Right lobe of liver (tissue), 6 donors: ENCODE results near the gene NPSR1. TPM values are rescaled to one million over a fixed set of nuclear protein-coding genes. Genes with fewer than 3 reads are reported as not detected.

Experiments
- ATAC-seq, 4 donors: fragments of 200-7000 bp; cut with Tn5 transposase; one replicate each; pipeline ENCODE4 v1.9.1; 2020; ENCODE audit warnings: mild to moderate bottlenecking in 4 of 4, moderate library complexity in 4 of 4
- DNase-seq, 3 donors: peaks; one replicate each; pipeline ENCODE4 v3.0.0-alpha.2; 2020
- H3K27ac ChIP-seq, 3 donors: fragments of 200-600 bp; one replicate each; pipeline ENCODE4 v1.8.0; 2022
- H3K27me3 ChIP-seq, 2 donors: fragments of 200-600 bp; one replicate each; pipeline ENCODE4 v1.8.0; 2022
- H3K36me3 ChIP-seq, 4 donors: fragments of 200-600 bp; sonication (generic) in 1 of 4; one replicate each; pipeline versions ENCODE4 v1.5.1 to v1.8.0; 2017 to 2022; ENCODE audit warnings: control low read depth in 1 of 4
- H3K4me1 ChIP-seq, 4 donors: fragments of 200-600 bp; sonication (generic) in 1 of 4; one replicate each; pipeline versions ENCODE4 v1.5.1 to v1.8.0; 2017 to 2022; ENCODE audit warnings: control low read depth in 1 of 4
- H3K4me3 ChIP-seq, 3 donors: fragments of 200-600 bp; one replicate each; pipeline ENCODE4 v1.8.0; 2022
- H3K9me3 ChIP-seq, 4 donors: fragments of 200-600 bp; sonication (generic) in 1 of 4; one replicate each; pipeline versions ENCODE4 v1.5.1 to v1.8.0; 2017 to 2022; ENCODE audit warnings: control low read depth in 1 of 4
- POLR2A ChIP-seq: fragments of 450-650 bp; IDR thresholded peaks from one replicate; pipeline ENCODE4 v1.6.1; 2017; ENCODE audit warnings: antibody characterized with exemption, mild to moderate bottlenecking
- WGBS: methylation state at CpG from one replicate; pipeline ENCODE4 v1.1.6; 2018; ENCODE audit warnings: low coverage, low lambda C conversion rate; ENCODE audit not compliant: insufficient coverage; ENCODE audit errors: missing lambda C conversion rate; 5-methylcytosine and 5-hydroxymethylcytosine counted together
- intact Hi-C, 2 donors: fragments of 100-400 bp; cut with DNase I; formaldehyde crosslinking; loops; one replicate each; pipeline versions ENCODE4 v1.11.2 to v1.14.1; 2022
- total RNA-seq, 6 experiments: library from RNA; depleted of rRNA in 2 of 6; stranded (reverse); fragments of >200 nt in 2 of 6; fragmentation: NEBNext Ultra II Directional in 3 of 6; extraction: Animal tissue kit (Norgen Biotek cat#: 25700) in 3 of 6; gene quantifications; one replicate each; pipeline versions ENCODE4 v1.1.0 to v1.2.4, GENCODE V29; 2016 to 2023
- TF ChIP-seq, protein P1 (sequence below), 4 donors: fragments of 200-600 bp in 3 of 4; fragments of 450-650 bp in 1 of 4; IDR thresholded peaks; one replicate each; pipeline versions ENCODE4 v1.5.1 to v1.8.0; 2016 to 2022; ENCODE audit warnings: antibody characterized with exemption in 4 of 4, mild to moderate bottlenecking in 2 of 4
- donor health status: DM: no; HTN: yes; CAD: no.
- donor health status: DM: no; HTN: no; CAD: no.
- donor health status: DM: no; HTN: no; CAD: no.
- donor health status: DM: no; HTN: yes; CAD: no.
- donor health status: DM: no; HTN: yes; CAD: no.

NPSR1 gene
- total RNA-seq, 6 experiments from 2014 or later = not detected

- no peaks in the 10 kb centered on the region for H3K27me3 ChIP-seq
- H3K27ac ChIP-seq = no peak overlapping the region
- H3K36me3 ChIP-seq = no peaks in the 10 kb centered on the region
- no peaks in the 10 kb centered on the region for H3K4me1 ChIP-seq
- intact Hi-C loops = no loop called here
- DNase-seq (no peak), ATAC-seq (no peak)
- no peaks in the 10 kb centered on the region for H3K9me3 ChIP-seq
- WGBS = 88% methylated on average over 1 of the region's 1 CpG
- H3K4me3 ChIP-seq = no peak overlapping the region
- TF ChIP-seq, protein P1, sequence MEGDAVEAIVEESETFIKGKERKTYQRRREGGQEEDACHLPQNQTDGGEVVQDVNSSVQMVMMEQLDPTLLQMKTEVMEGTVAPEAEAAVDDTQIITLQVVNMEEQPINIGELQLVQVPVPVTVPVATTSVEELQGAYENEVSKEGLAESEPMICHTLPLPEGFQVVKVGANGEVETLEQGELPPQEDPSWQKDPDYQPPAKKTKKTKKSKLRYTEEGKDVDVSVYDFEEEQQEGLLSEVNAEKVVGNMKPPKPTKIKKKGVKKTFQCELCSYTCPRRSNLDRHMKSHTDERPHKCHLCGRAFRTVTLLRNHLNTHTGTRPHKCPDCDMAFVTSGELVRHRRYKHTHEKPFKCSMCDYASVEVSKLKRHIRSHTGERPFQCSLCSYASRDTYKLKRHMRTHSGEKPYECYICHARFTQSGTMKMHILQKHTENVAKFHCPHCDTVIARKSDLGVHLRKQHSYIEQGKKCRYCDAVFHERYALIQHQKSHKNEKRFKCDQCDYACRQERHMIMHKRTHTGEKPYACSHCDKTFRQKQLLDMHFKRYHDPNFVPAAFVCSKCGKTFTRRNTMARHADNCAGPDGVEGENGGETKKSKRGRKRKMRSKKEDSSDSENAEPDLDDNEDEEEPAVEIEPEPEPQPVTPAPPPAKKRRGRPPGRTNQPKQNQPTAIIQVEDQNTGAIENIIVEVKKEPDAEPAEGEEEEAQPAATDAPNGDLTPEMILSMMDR (IDR thresholded peaks at IDR 0.05) = no peak
- TF ChIP-seq POLR2A = no peak
Measured at GRCh38 chr7:34848670-34849069, 190.7 kb downstream of the NPSR1 start.

DNA sequence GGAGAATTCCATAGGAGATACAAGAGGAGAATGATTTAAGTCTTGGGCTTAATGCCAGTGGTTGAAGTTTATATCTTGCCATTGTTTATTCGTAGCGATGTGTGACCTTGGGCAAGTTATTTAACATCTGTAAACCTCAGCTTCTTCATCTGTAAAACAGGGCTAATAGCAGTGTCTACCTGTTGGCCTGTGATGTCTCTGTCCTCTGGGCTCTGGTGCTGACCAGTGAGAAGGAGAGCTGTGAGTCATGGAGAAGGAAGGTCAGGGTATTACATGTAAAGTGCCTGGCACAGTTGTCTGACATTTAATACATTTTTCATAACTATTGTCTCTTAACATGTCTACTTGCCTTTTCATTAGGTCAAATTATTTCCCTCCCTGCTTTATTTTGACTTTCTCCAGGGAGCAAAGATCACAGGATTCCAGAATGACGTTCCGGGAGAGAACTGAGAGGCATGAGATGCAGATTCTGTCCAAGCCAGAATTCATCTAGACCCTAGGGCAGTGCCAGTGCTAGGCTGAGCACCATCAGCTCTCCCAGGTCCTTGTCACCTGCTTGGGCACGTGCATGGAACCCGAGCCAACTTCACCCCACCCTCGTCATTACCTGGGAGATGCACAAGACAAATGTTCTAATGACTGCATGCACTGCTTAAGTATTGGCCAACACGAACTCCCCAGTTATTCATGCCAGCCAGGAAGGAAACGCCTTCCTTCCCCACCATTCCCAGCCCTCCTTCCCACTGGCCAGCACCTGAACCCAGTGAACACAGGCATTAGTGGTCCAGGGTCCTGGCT, 191.3 kb downstream of the NPSR1 start:
- ATAC-seq (no peak), DNase-seq (no peak)
- TF ChIP-seq, protein P1 (IDR thresholded peaks at IDR 0.05) = no peak
- TF ChIP-seq POLR2A = no peak
- Histone ChIP-seq H3K9me3 (no peaks in the 10 kb centered on the region), H3K4me3 (no peak overlapping the region), H3K36me3 (no peaks in the 10 kb centered on the region), H3K4me1 (no peaks in the 10 kb centered on the region), H3K27ac (no peak overlapping the region), H3K27me3 (no peaks in the 10 kb centered on the region)
- intact Hi-C loops = no loop called here
- WGBS = 56% methylated on average over 9 of the region's 9 CpGs

- no peak for TF ChIP-seq POLR2A
- TF ChIP-seq, protein P1 (IDR thresholded peaks at IDR 0.05) = no peak
- H3K36me3 ChIP-seq = no peaks in the 10 kb centered on the region
- intact Hi-C loops = no loop called here
- DNase-seq = no peak
- WGBS = 83% methylated on average over 1 of the region's 1 CpG
- H3K27ac ChIP-seq = no peak overlapping the region
- no peaks in the 10 kb centered on the region for H3K4me1 ChIP-seq
- ATAC-seq = no peak
- no peak overlapping the region for H3K4me3 ChIP-seq
- H3K27me3 ChIP-seq = no peaks in the 10 kb centered on the region
- H3K9me3 ChIP-seq = no peaks in the 10 kb centered on the region
Measured at GRCh38 chr7:34849986-34850385, 192.0 kb downstream of the NPSR1 start.

DNA sequence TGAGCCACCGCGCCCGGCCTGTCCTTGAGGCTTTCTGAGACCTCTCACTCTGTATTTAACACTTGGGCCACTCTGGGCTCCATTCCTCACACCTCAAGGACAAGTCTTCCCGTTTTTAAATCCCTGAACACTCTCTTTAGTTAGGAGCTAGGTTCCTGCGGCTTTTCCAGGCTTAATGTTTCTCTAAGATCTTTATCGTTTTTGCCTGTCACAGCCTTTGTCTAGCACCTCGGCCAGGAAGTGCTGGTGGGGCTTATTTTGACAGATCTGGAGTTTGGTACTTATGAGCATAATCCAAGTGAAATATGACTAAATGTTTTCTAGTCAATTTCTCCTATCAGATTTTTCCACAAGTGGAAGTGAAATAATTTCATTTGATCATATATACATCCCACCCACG, 192.7 kb downstream of the NPSR1 start:
- ATAC-seq (no peak), DNase-seq (no peak)
- 26% methylated on average over 5 of the region's 8 CpGs for WGBS
- intact Hi-C loops = no loop called here
- H3K9me3 ChIP-seq = no peaks in the 10 kb centered on the region
- TF ChIP-seq, protein P1 (IDR thresholded peaks at IDR 0.05) = no peak
- no peak for TF ChIP-seq POLR2A
- H3K4me1 ChIP-seq = no peaks in the 10 kb centered on the region
- no peaks in the 10 kb centered on the region for H3K36me3 ChIP-seq
- H3K27ac ChIP-seq = no peak overlapping the region
- H3K27me3 ChIP-seq = no peaks in the 10 kb centered on the region
- no peak overlapping the region for H3K4me3 ChIP-seq
